GM12878 (cell line): Measurements from ENCODE around the gene RALGPS1. TPM values are rescaled to one million over a fixed set of nuclear protein-coding genes. Genes with fewer than 3 reads are reported as not detected.

Experiments
- ATAC-seq: fragments of 200-7000 bp; cut with Tn5 transposase; 3 replicates; pipeline ENCODE4 v1.9.1; 2020; ENCODE audit warnings: mild to moderate bottlenecking, moderate library complexity
- BruUV-seq: library from RNA; stranded (reverse); fragments of 400-500 nt; replicated peaks from 2 replicates; lab custom pipeline; 2021; lab: Mats Ljungman, UMichigan
- CTCF ChIA-PET: fragments of 300-600 bp; sonication (Branson Sonifier 250); formaldehyde crosslinking; extraction: SDS; loops from one replicate; lab custom pipeline; 2021; ENCODE audit warnings: inconsistent platforms; lab: Yijun Ruan, JAX
- POLR2A ChIA-PET: fragments of 350-600 bp; formaldehyde crosslinking; extraction: SDS; loops from one replicate; lab custom pipeline; 2021; ENCODE audit warnings: inconsistent platforms; lab: Charles Lee
- RAD21 ChIA-PET: fragments of 300-600 bp; sonication (Branson Sonifier 250); formaldehyde crosslinking; loops from one replicate; lab custom pipeline; 2023; ENCODE audit warnings: antibody characterized with exemption; ENCODE audit not compliant: unreplicated experiment; lab: Charles Lee
- SMC1A ChIA-PET: fragments of 300-600 bp; sonication (Branson Sonifier 250); formaldehyde crosslinking; loops from one replicate; lab custom pipeline; 2023; ENCODE audit not compliant: unreplicated experiment, uncharacterized antibody; lab: Charles Lee
- DNase-seq: peaks from one replicate; pipeline ENCODE4 v3.0.0-alpha.2; 2011; ENCODE audit warnings: low read depth, low spot score
- FAIRE-seq: peaks from 3 replicates; lab custom pipeline; 2011; peaks lifted over from hg19 to GRCh38; lab: Jason Lieb, UNC
- H2AFZ ChIP-seq: 2 replicates; pipeline ENCODE4 v1.6.0; 2011; ENCODE audit warnings: low read depth, low read length, control low read depth; ENCODE audit not compliant: control insufficient read depth
- H3K27ac ChIP-seq: 2 replicates; pipeline ENCODE4 v1.5.1; 2011; ENCODE audit warnings: control low read depth; ENCODE audit not compliant: control insufficient read depth, insufficient read depth
- H3K27me3 ChIP-seq, 2 experiments: replicated peaks in 1 of 2; 2 replicates each; pipeline versions ENCODE4 v1.6.0 to v1.6.1; 2011; ENCODE audit warnings: low read length in 1 of 2; ENCODE audit not compliant: control insufficient read depth in 2 of 2, insufficient read depth in 2 of 2
- H3K36me3 ChIP-seq, 2 experiments: 2 replicates each; pipeline ENCODE4 v1.5.1; 2011; ENCODE audit warnings: low read length in 1 of 2; ENCODE audit not compliant: control insufficient read depth in 2 of 2, insufficient read depth in 2 of 2
- H3K4me1 ChIP-seq: 2 replicates; pipeline ENCODE4 v1.6.1; 2011; ENCODE audit warnings: mild to moderate bottlenecking, low read length, moderate library complexity, mixed read lengths; ENCODE audit not compliant: control insufficient read depth, insufficient read depth
- H3K4me2 ChIP-seq: 2 replicates; pipeline ENCODE4 v1.6.0; 2011; ENCODE audit warnings: control low read depth; ENCODE audit not compliant: control insufficient read depth, insufficient read depth
- H3K4me3 ChIP-seq: fragments of 200-600 bp; sonication (generic); 2 replicates; pipeline ENCODE4 v1.5.1; 2016
- H3K79me2 ChIP-seq: 2 replicates; pipeline ENCODE4 v1.6.0; 2011; ENCODE audit warnings: low read length; ENCODE audit not compliant: control insufficient read depth, insufficient read depth
- H3K9ac ChIP-seq: 2 replicates; pipeline ENCODE4 v1.8.0; 2011; ENCODE audit warnings: low read length, control low read depth, mixed read lengths; ENCODE audit not compliant: control insufficient read depth, insufficient read depth
- H3K9me3 ChIP-seq: replicated peaks from 3 replicates; pipeline ENCODE4 v1.5.1; 2011; ENCODE audit warnings: mild to moderate bottlenecking, low read length; ENCODE audit not compliant: control insufficient read depth, insufficient read depth
- H4K20me1 ChIP-seq: 2 replicates; pipeline ENCODE4 v1.6.0; 2011; ENCODE audit not compliant: control insufficient read depth, insufficient read depth
- CTCF ChIP-seq, 3 experiments: IDR thresholded peaks in 2 of 3; conservative IDR thresholded peaks in 1 of 3; 2 replicates each; pipeline ENCODE4 v1.5.1; 2011; ENCODE audit warnings: low read depth in 3 of 3, low read length in 3 of 3, mild to moderate bottlenecking in 3 of 3, control low read depth in 2 of 3, moderate library complexity in 2 of 3, inconsistent platforms in 1 of 3, mixed read lengths in 1 of 3; ENCODE audit not compliant: control insufficient read depth in 2 of 3, insufficient read depth in 1 of 3; ENCODE audit errors: extremely low read depth in 1 of 3
- DPF2 ChIP-seq: fragments of 450-650 bp; IDR thresholded peaks from 2 replicates; pipeline ENCODE4 v1.6.1; 2017; ENCODE audit warnings: mild to moderate bottlenecking
- FOXK2 ChIP-seq: fragments of 450-650 bp; IDR thresholded peaks from 2 replicates; pipeline ENCODE4 v1.6.1; 2017; ENCODE audit warnings: mild to moderate bottlenecking, moderate library complexity
- POLR2A ChIP-seq: IDR thresholded peaks from 2 replicates; pipeline ENCODE4 v1.6.1; 2011; ENCODE audit warnings: low read depth, mild to moderate bottlenecking, low read length
- RAD51 ChIP-seq: fragments of 450-650 bp; IDR thresholded peaks from 2 replicates; pipeline ENCODE4 v1.6.1; 2016; ENCODE audit warnings: moderate library complexity, mild to moderate bottlenecking, inconsistent platforms
- SP1 ChIP-seq: IDR thresholded peaks from one replicate; pipeline ENCODE4 v1.6.1; 2011; ENCODE audit warnings: low read depth, low read length
- STAT1 ChIP-seq: fragments of 450-650 bp; conservative IDR thresholded peaks from 2 replicates; pipeline ENCODE4 v1.6.1; 2014; ENCODE audit warnings: antibody characterized with exemption, mild to moderate bottlenecking
- WGBS: methylation state at CpG from one replicate; pipeline ENCODE4 v1.1.6; 2016; ENCODE audit warnings: low lambda C conversion rate; ENCODE audit not compliant: insufficient replicate concordance, insufficient coverage; ENCODE audit errors: missing lambda C conversion rate; 5-methylcytosine and 5-hydroxymethylcytosine counted together
- in situ Hi-C: fragments of 300-500 bp; cut with MboI; formaldehyde crosslinking; loops from 9 replicates; pipeline ENCODE4 v1.14.3; 2018; ENCODE audit warnings: mixed read lengths
- intact Hi-C: fragments of 100-400 bp; cut with micrococcal nuclease; formaldehyde crosslinking; loops from one replicate; pipeline ENCODE4 v1.14.2; 2022; ENCODE audit not compliant: unreplicated experiment
- polyA plus RNA-seq, 11 experiments: library from polyadenylated mRNA; depleted of rRNA in 4 of 11; unstranded in 6 of 11; stranded (reverse) in 5 of 11; fragments of >200 nt; fragmentation: Nextera tagmentation in 4 of 11; fragmentation: Illumina TruSeq in 1 of 11; extraction: Ambion mirVana in 4 of 11; extraction: Trizol in 1 of 11; gene quantifications; 1 replicate in 1 of 11; 2 replicates in 10 of 11; pipeline versions ENCODE4 v1.2.1 to v1.2.3, GENCODE V29; 2011 to 2016; ENCODE audit warnings: inconsistent platforms in 2 of 11, missing spikeins in 2 of 11, low read depth in 1 of 11
- total RNA-seq, 4 experiments: library from RNA; depleted of rRNA in 3 of 4; stranded (reverse); fragments of >200 nt in 3 of 4; fragmentation: Illumina TruSeq in 1 of 4; extraction: Trizol in 1 of 4; gene quantifications; 2 replicates each; pipeline versions ENCODE4 v1.2.1 to v1.2.3, GENCODE V29; 2013 to 2021

The RALGPS1 gene
- total and polyA plus RNA-seq, 10 of the 15 experiments (the other 5 are each of a cell fraction or from before 2014, with no cell fraction given), result 0.13 to 5.6 (median 2.7) TPM

DNA sequence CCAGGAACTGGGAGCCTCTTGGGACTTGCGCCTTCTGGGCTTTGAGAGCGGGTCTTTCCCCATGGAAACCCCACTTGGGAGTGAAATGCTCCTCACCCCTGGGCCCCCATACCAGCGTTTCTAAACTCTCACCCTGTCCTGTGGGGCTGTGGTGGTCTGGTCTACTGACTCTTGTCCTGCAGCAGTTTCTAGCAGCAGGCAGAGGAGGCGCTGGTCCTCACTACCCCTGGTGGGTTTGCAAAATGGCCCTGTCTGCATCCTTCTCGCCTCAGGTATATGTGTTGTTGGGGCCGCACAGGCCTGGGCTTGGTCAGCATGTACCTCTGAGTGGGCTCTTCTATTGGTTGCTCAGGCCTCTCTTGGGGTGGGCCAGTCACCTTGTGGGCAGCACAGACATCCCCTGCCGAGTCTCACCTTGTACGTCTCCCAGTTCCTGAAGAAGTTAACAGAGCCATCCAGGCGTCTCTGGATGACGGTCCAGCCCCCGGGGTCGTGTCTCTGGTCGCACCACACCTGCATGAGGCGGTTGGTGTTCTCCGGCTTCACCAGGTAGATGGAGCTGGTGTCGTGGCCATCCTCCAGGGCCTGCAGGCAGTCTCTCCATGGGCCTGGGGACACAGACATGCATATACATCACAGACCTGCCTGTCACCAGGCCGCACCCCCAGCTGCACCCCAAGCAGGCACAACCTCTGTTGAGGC, 178.9 kb downstream of the RALGPS1 start:
- ATAC-seq (no peak), FAIRE-seq (no peak), DNase-seq (no peak)
- Histone ChIP-seq H4K20me1 (no peaks in the 10 kb centered on the region), H3K27ac (no peak overlapping the region), H3K4me3 (no peak overlapping the region), H3K27me3 (no peaks in the 10 kb centered on the region), H3K4me1 (no peaks in the 10 kb centered on the region), H3K9me3 (no peaks in the 10 kb centered on the region), H3K79me2 (no peaks in the 10 kb centered on the region), H3K36me3 (no peaks in the 10 kb centered on the region), H2AFZ (no peak overlapping the region), H3K4me2 (no peak overlapping the region), H3K9ac (no peak overlapping the region)
- intact Hi-C loops (no loop called here), in situ Hi-C loops (no loop called here)
- WGBS, result 87% methylated on average over 17 of the region's 17 CpGs
- CTCF ChIA-PET, result interaction anchor here (0.9 kb wide), 2 partner anchors 10 to 107 kb away, joined by 3 to 4 read pairs; no protein-coding TSS in a partner anchor
- POLR2A ChIA-PET, result no interaction called here
- TF ChIP-seq CTCF (IDR thresholded peaks at IDR 0.05 in 2 of 3, conservative IDR thresholded peaks at IDR 0.05 in 1 of 3; ENCODE audit: control insufficient read depth in 2 of 3, extremely low read depth in 1 of 3, insufficient read depth in 1 of 3, low read depth in 3 of 3, low read length in 3 of 3) (peak in 1 of 3 experiments; percentile 10; a peak in 1 of 6 replicates), SP1 (no peak)
- RAD21 ChIA-PET, result no interaction called here
- SMC1A ChIA-PET, result interaction anchor here (1.1 to 1.8 kb wide), 4 partner anchors 16 to 109 kb away, joined by 3 to 4 read pairs (median 4); no protein-coding TSS in a partner anchor
- BruUV-seq, result no TSS peak

DNA sequence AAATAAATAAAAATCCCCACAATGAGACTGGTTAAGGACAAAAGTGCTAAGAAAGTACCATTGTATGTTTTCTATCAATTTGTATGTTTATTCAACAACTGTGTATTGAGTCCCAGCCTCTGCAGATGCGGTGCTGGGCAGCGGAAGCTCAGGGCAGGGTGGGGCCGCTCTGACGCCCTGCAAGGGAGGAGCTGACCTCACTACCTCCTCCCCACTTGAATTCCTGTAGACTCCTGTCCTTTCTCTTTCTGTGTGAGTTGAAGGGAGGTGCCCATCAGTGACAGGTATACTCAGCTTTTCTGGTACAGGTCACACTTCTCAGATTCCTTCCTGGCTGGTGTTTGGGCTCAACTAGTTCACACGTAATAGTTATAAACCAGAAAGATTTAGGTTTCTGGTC, 180.8 kb downstream of the RALGPS1 start:
- intact Hi-C loops (no loop called here), in situ Hi-C loops (no loop called here)
- H3K4me2 ChIP-seq, result no peak overlapping the region
- H3K27me3 ChIP-seq, result no peaks in the 10 kb centered on the region
- DNase-seq (no peak), ATAC-seq (no peak), FAIRE-seq (no peak)
- H3K4me3 ChIP-seq, result no peak overlapping the region
- ChIA-PET CTCF (no interaction called here), SMC1A (interaction anchor here (1.2 kb wide), 1 partner anchor 14 kb away, joined by 3 read pairs; no protein-coding TSS in a partner anchor), POLR2A (no interaction called here), RAD21 (no interaction called here)
- H3K9me3 ChIP-seq, result no peaks in the 10 kb centered on the region
- H3K9ac ChIP-seq, result no peak overlapping the region
- no peaks in the 10 kb centered on the region for H3K36me3 ChIP-seq
- BruUV-seq, result no TSS peak
- H2AFZ ChIP-seq, result no peak overlapping the region
- no peaks in the 10 kb centered on the region for H3K4me1 ChIP-seq
- H4K20me1 ChIP-seq, result no peaks in the 10 kb centered on the region
- no peak overlapping the region for H3K27ac ChIP-seq
- WGBS, result 90% methylated on average over 5 of the region's 5 CpGs
- TF ChIP-seq FOXK2, result no peak
- TF ChIP-seq POLR2A, result no peak
- TF ChIP-seq STAT1, result no peak
- no peak for TF ChIP-seq DPF2
- no peak for TF ChIP-seq RAD51
- no peaks in the 10 kb centered on the region for H3K79me2 ChIP-seq
